ENCODE measurements around the gene FOXN1.

DNA sequence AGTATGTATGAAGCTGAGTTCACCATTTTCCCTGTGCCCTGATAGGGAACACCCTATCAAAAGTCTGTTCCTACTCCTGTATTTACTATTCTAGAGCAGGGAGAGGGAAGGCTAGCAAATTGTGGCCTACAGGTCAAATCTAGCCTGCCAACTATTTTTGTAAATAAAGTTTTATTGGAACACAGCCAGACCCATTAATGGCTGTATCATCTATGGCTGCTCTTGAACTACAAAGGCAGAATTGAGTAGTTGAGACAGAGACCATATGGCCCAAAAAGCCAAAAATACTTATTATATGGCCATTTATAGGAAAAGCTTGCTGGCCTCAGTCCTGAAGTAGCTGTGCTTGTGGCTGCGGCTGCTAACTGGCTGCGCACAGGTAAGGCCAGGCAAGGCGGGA, 74.8 kb downstream of the FOXN1 start:
- TF ChIP-seq, protein P1, sequence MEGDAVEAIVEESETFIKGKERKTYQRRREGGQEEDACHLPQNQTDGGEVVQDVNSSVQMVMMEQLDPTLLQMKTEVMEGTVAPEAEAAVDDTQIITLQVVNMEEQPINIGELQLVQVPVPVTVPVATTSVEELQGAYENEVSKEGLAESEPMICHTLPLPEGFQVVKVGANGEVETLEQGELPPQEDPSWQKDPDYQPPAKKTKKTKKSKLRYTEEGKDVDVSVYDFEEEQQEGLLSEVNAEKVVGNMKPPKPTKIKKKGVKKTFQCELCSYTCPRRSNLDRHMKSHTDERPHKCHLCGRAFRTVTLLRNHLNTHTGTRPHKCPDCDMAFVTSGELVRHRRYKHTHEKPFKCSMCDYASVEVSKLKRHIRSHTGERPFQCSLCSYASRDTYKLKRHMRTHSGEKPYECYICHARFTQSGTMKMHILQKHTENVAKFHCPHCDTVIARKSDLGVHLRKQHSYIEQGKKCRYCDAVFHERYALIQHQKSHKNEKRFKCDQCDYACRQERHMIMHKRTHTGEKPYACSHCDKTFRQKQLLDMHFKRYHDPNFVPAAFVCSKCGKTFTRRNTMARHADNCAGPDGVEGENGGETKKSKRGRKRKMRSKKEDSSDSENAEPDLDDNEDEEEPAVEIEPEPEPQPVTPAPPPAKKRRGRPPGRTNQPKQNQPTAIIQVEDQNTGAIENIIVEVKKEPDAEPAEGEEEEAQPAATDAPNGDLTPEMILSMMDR (IDR thresholded peaks at IDR 0.05; ENCODE audit: insufficient read depth, low read length, poor library complexity, severe bottlenecking), result no peak
- TF ChIP-seq EZH2phosphoT487 (conservative IDR thresholded peaks at IDR 0.05; ENCODE audit: low read length), result no peak
